ENCODE data around the gene CDH13. TPM values are rescaled to one million over a fixed set of nuclear protein-coding genes. Genes with fewer than 3 reads are reported as not detected.

Gene CDH13
- total and polyA plus RNA-seq, 2 experiments from 2014 or later: 1.6 to 4.4 TPM

DNA sequence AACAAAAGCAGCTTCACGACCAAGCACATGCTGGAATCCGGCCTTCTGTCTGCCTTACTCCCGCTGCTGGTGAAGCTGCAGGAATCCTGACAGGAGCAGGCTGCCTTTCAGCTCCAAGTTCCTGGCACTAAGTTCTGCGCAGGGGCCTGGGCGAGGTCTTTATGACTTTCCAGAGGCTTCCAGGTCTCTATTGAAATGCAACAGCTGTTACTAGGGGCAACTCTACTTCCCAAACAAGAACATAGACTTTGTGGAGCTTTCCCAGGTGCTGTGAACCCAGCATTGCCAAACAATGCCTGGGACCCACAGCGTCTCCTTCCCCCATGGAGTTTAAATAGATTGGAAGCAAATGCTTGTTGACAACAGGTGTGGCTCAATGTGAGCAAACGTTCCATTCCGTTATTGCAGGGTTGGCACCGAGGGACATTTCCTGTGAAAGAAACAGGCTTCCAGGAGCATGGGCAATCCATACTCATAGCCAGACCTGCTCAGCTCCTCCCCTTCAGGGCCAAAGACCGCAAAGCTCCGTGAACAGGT is 156.0 kb downstream of the CDH13 start (continued):
- TF ChIP-seq, protein P1, sequence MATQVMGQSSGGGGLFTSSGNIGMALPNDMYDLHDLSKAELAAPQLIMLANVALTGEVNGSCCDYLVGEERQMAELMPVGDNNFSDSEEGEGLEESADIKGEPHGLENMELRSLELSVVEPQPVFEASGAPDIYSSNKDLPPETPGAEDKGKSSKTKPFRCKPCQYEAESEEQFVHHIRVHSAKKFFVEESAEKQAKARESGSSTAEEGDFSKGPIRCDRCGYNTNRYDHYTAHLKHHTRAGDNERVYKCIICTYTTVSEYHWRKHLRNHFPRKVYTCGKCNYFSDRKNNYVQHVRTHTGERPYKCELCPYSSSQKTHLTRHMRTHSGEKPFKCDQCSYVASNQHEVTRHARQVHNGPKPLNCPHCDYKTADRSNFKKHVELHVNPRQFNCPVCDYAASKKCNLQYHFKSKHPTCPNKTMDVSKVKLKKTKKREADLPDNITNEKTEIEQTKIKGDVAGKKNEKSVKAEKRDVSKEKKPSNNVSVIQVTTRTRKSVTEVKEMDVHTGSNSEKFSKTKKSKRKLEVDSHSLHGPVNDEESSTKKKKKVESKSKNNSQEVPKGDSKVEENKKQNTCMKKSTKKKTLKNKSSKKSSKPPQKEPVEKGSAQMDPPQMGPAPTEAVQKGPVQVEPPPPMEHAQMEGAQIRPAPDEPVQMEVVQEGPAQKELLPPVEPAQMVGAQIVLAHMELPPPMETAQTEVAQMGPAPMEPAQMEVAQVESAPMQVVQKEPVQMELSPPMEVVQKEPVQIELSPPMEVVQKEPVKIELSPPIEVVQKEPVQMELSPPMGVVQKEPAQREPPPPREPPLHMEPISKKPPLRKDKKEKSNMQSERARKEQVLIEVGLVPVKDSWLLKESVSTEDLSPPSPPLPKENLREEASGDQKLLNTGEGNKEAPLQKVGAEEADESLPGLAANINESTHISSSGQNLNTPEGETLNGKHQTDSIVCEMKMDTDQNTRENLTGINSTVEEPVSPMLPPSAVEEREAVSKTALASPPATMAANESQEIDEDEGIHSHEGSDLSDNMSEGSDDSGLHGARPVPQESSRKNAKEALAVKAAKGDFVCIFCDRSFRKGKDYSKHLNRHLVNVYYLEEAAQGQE (IDR thresholded peaks at IDR 0.05; ENCODE audit: unreplicated experiment): no peak
- no peak for TF ChIP-seq POLR2AphosphoS5 (IDR thresholded peaks at IDR 0.05; ENCODE audit: low read depth)
- no peak for TF ChIP-seq EZH2phosphoT487 (IDR thresholded peaks at IDR 0.05; ENCODE audit: unreplicated experiment)
- no peak for TF ChIP-seq EZH2 (IDR thresholded peaks at IDR 0.05; ENCODE audit: low read depth, unreplicated experiment)

DNA sequence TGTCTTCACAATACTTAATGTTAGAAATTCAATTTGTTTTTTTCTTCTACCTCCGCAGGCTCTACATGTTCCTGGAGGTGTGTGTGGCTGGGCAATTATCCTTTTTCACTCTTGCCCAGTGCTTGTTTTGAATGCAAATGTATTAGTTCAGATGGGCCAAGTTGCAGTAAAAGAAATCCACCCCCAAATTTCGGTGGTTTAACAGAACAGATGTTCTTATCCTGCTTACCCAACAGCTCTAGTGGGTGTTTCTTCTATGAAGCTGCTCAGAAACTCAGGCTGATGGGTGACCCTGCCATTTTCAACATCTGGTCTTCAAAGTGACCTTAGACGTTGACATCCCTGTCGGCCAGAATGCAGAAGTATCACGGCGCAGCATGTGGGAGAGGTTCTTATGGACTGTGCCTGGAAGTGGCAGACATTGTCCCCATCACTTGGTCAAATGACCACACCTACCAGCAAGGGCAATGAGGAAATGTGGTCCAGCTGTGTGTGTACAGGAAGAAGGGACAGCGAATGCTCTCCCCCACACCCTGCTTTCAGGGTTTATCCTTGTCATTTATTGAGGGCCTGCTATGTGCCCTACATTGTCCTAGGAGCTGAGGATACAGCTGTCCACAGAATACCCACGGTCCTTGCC is 157.3 kb downstream of the CDH13 start:
- ATAC-seq (no peak), DNase-seq (ENCODE audit: low spot score) (no peak)
- Mint-ChIP-seq H3K9me3 (no peaks in the 10 kb centered on the region), H3K4me3 (no peak overlapping the region), H3K36me3 (ENCODE audit: low read depth) (no peaks in the 10 kb centered on the region), H3K27ac (no peak overlapping the region), H3K4me1 (peaks cover 21% of the 10 kb centered on the region), H3K27me3 (ENCODE audit: insufficient read depth, low read depth, poor library complexity) (no peaks in the 10 kb centered on the region)
- no peak overlapping the region for H2AFZ ChIP-seq
- TF ChIP-seq, protein P2, sequence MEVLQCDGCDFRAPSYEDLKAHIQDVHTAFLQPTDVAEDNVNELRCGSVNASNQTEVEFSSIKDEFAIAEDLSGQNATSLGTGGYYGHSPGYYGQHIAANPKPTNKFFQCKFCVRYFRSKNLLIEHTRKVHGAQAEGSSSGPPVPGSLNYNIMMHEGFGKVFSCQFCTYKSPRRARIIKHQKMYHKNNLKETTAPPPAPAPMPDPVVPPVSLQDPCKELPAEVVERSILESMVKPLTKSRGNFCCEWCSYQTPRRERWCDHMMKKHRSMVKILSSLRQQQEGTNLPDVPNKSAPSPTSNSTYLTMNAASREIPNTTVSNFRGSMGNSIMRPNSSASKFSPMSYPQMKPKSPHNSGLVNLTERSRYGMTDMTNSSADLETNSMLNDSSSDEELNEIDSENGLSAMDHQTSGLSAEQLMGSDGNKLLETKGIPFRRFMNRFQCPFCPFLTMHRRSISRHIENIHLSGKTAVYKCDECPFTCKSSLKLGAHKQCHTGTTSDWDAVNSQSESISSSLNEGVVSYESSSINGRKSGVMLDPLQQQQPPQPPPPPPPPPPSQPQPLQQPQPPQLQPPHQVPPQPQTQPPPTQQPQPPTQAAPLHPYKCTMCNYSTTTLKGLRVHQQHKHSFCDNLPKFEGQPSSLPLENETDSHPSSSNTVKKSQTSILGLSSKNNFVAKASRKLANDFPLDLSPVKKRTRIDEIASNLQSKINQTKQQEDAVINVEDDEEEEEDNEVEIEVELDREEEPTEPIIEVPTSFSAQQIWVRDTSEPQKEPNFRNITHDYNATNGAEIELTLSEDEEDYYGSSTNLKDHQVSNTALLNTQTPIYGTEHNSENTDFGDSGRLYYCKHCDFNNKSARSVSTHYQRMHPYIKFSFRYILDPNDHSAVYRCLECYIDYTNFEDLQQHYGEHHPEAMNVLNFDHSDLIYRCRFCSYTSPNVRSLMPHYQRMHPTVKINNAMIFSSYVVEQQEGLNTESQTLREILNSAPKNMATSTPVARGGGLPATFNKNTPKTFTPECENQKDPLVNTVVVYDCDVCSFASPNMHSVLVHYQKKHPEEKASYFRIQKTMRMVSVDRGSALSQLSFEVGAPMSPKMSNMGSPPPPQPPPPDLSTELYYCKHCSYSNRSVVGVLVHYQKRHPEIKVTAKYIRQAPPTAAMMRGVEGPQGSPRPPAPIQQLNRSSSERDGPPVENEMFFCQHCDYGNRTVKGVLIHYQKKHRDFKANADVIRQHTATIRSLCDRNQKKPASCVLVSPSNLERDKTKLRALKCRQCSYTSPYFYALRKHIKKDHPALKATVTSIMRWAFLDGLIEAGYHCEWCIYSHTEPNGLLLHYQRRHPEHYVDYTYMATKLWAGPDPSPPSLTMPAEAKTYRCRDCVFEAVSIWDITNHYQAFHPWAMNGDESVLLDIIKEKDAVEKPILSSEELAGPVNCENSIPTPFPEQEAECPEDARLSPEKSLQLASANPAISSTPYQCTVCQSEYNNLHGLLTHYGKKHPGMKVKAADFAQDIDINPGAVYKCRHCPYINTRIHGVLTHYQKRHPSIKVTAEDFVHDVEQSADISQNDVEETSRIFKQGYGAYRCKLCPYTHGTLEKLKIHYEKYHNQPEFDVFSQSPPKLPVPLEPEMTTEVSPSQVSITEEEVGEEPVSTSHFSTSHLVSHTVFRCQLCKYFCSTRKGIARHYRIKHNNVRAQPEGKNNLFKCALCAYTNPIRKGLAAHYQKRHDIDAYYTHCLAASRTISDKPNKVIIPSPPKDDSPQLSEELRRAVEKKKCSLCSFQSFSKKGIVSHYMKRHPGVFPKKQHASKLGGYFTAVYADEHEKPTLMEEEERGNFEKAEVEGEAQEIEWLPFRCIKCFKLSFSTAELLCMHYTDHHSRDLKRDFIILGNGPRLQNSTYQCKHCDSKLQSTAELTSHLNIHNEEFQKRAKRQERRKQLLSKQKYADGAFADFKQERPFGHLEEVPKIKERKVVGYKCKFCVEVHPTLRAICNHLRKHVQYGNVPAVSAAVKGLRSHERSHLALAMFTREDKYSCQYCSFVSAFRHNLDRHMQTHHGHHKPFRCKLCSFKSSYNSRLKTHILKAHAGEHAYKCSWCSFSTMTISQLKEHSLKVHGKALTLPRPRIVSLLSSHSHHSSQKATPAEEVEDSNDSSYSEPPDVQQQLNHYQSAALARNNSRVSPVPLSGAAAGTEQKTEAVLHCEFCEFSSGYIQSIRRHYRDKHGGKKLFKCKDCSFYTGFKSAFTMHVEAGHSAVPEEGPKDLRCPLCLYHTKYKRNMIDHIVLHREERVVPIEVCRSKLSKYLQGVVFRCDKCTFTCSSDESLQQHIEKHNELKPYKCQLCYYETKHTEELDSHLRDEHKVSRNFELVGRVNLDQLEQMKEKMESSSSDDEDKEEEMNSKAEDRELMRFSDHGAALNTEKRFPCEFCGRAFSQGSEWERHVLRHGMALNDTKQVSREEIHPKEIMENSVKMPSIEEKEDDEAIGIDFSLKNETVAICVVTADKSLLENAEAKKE (CRISPR knock-in tag; IDR thresholded peaks at IDR 0.05): no peak
- no peak for TF ChIP-seq CREB1 (CRISPR knock-in tag; IDR thresholded peaks at IDR 0.05; ENCODE audit: low read depth)
- no peaks in the 10 kb centered on the region for H3K79me2 ChIP-seq (replicated peaks; ENCODE audit: insufficient read depth)
- H3K9me2 ChIP-seq (ENCODE audit: insufficient read depth): no peaks in the 10 kb centered on the region
- peaks cover 18% of the 10 kb centered on the region for H3K4me1 ChIP-seq (ENCODE audit: insufficient read depth)
- no peaks in the 10 kb centered on the region for H3K36me3 ChIP-seq (ENCODE audit: insufficient read depth)
- no peak overlapping the region for H3K4me3 ChIP-seq
- H3K27ac ChIP-seq (ENCODE audit: low read depth): no peak overlapping the region
- H3K27me3 ChIP-seq (ENCODE audit: insufficient read depth): no peaks in the 10 kb centered on the region
- H3F3A ChIP-seq (replicated peaks; ENCODE audit: low read depth): no peaks in the 10 kb centered on the region
- no peak overlapping the region for H3K4me2 ChIP-seq
- H4K20me1 ChIP-seq (replicated peaks; ENCODE audit: insufficient read depth): no peaks in the 10 kb centered on the region

Measured in GM23338 (cell line).